ENCODE measurements around the gene DLX2.
A peak's percentile ranks its signal among the peaks of the same experiment; 100 is the strongest.

Gene DLX2

DNA sequence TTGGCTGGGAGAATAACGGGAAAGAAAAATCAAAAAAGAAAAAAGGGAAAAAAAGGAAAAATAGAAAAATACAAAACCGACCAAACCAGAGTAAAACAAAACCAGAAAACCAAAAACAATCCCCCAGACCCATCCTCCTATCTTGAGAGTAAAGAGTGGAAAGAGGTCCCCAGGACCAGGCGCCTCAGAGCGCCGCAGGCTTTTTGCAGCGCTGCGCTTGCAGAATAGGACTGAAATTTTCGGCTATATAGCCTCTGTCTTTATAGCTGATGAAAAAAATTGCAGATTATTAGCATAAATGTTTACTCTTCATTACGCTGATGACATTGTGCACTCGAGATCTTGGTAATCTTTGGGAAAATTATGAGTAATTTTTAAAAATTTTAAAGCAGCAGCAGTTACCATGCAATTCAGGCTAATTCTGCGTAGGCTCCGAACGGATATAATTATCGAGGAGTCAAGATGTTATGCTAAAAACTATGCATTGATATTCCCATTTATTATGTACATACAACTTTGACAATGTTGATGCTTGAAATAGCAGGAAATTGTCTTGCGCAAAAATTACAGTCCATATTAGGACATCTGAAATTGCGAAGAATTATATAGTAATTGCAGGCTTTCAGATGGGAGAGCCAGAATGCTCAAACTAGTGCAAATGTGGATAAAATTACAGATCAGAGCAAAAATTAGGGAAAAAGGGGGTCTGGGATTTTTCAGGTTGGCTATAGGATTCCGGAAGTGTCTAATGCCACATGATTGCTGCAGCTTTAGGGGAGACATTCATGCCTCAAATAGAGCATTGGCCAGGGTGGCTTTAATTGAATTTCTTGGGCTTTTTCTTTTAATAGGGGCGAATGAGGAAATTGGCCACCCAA lies 9.0 kb downstream of the DLX2 start:
- DNase-seq = no peak

DNA sequence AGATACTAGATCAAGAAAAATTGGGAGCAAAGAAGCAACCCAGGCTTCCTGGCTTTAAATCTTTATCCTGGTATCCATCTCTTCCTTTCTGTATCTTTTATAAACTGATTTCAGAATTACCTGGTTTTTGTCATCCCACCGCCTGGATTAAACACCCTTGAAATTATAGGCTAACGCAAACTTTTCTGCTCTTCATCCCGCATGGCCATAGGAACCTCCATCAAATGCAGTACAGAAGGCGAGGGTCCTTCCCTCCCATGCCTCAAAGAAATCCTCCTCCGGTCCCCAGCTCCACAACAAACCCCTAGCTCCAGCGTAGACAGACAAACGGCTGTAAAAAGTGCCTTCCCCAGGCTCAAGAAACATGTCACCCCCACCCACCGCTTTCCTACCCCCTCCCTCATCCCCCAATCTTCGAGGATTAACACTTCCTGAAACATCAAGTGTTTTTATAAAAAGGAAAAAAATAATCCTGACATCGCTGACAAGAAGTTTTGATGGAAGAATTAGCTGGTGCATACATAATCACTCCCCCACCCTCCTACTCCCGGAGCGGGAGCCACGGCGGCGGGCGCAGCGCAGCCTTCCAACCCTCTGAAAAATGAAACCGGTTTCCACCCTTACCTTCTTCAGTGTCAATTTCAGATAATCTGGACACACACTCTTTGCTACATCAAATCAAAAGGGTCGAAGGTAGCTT lies 9.8 kb downstream of the DLX2 start:
- DNase-seq = no peak

DNA sequence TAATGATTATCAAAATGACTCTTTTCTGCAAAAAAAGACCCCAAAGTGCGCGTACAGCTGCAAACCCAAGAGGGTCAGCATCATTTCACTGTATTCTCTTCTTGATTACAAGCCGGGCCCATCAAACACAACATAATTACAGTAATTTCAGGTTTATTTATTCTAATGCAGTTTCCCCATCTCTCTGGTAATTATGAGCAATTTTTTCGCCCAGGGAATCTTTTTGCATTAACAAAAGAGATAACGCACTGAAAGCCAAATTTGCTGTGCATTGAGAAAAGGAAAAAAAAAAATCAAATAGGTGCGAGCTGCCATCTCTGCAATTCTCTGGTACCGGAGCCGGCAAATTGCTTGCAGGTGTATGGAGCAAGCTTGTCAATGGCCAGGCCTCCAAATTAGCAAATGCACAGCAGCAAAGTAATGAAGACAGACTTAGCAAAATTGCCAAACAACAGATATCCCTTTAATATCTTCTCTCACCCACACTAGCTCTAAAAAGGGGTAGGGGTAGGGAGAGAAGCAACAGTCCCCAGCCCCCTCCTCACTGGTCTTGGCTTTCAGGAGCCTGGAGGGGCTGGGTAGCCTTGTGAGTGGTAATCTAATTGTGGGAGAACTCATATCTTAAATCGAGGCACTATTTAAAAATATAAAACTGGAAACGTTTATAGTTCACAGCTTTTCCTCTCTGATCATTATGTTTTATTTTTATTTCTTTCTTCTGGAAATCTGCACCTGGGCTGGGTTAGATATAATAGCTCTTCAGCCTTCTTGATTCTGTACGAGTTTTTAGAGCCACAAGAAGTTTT lies 10.7 kb downstream of the DLX2 start:
- no peak for DNase-seq

DNA sequence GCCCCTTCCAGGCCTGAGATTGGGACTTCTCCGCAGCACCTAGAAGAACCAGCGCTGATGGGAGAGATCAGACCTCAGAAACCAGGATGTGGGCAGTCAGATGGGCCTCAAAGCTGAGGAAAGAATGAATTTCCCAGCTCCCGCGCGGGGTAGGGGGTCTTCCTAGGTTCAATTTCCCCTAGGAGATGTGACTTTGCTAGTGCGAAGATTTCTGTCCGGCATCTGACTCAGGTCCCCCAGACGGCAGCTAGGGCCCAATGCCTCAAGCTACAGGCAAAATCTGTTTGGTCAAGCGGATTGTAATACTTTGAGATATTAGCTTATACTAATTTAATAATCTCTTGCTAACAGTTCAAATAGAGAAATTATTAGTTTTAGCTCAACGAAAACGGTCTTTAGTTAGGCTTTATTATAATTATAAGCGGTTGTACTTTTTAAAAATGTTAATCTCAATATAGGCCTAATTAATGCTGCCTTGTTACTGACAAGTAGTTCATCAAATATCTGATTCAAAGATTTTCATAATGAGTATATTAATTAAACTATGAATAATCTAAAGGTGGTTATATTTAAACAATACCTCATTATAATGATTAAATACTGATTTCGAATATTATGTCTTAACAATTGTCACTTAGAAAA lies 11.6 kb downstream of the DLX2 start:
- DNase-seq = no peak

DNA sequence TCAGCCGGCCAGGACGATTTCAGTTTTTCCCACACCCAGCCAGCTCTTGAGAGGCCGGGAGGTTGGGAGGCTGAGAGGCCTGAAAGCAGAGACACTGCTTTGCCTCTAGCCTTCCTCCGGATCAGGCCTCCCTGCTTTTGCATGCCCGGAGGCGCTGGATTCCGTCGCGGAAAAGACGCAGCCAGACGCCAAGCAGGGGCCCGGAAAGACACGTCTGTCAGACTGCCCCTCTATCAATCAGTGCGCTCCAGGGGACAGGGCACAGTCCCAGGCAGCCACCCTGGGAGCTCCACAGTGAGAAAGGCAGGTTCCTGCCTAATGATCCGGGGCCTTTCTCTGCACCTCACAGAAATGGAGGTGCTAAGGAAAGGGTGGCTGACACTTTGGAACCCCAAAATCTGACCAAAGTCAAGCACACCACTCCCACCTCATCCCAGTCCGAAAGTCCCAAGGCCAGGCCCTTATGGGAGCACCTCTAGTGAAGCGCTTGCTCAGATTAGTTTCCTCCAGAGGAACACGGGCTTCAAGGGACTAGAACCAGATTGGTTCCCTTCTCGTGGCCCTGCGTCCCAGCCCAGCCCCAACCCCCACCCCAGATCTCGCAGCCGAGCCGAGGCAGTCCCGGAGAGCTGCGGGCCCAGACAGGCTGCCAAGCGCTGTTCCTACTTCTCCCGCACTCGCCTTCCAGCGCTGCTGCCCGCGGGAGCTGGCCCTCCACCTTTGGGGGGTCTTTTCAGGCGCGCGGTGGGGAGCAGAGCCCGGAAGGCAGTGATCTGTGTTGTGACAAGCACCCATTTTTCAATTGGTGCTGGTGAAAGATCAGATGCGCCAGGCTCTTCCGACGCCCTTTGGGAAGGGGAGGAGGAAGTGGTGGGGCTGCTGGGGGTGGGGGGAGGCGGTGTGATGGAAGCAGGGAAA lies 12.4 kb downstream of the DLX2 start:
- DNase-seq = no peak

DNA sequence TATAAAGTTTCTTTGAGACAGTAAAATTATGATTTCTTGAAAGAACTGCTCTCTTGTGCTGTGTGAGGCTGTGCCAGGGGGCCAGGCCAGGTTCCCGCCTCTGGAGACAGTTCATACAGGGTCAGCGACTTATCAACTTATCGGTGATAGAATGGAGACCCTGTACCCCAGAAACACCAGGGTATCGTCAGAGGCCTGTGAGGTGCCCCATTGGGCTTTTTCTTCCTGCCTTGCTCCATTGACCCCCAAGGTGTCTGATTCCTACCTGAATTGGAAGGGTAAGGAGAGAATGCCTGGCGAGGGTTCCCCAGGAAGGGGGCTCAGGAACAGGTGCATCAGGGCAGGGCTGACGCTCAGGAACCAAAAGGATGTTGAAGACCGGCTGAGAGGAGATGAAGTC lies 13.1 kb downstream of the DLX2 start:
- no peak for DNase-seq

DNA sequence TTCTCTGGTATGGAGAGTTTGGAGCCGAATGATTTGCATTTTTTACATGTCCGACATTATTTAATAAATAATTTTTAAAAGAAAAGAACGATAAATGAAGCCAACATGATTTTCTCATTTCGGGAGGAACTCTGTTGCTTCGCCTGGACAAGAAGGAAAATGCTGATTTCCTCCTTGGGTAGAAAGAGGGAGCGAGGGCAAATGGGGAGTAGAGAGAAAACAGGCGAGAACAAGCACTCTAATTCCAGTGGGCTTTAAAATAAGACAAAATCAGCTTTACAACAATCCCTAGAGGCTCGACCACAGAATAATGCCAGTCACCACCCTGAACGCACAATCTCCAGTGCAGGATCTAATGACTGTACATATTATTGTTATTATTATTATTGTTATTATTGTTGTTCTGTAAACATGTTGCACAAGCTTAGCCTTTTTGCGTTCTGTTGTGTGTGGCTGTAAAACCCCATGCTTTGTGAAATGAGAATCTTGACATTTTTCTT lies 13.6 kb downstream of the DLX2 start:
- no peak for DNase-seq

DNA sequence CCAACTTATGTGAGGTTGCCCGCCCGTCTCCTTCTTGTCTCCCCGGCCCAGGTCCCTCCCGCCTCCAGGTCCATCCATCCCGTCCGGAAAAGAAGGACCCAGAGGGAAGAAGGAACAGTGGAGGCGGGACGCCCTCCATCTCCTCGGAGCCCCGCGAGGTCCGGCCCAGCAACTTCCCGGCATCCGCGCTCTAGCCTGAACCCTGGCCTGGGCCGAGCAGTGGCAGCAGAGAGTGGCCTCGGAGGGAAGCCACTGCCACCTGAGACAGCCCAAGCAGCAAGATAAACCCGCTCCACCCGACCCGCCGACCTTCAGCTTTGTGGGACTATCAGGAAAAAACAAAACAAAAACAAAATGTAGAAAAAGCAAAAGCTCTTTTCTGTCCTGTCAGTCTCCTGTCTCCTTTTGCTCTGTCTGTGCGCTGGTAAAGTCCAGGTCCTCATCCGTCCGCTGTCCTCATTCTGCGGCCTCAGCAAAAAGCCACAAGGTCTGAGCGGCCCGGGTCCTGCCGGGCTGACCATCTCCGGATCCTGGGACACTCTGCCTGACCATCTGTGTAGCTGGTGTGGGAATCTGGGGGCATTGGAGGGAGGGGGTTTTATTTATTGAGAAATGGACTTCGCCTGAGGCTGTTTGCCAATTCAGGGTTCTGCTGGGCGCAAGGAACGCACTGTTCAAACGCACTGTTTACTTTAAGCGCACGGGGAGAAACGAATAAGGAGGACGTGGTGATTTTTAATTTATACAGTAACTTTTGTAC lies 14.3 kb downstream of the DLX2 start:
- no peak for DNase-seq

DNA sequence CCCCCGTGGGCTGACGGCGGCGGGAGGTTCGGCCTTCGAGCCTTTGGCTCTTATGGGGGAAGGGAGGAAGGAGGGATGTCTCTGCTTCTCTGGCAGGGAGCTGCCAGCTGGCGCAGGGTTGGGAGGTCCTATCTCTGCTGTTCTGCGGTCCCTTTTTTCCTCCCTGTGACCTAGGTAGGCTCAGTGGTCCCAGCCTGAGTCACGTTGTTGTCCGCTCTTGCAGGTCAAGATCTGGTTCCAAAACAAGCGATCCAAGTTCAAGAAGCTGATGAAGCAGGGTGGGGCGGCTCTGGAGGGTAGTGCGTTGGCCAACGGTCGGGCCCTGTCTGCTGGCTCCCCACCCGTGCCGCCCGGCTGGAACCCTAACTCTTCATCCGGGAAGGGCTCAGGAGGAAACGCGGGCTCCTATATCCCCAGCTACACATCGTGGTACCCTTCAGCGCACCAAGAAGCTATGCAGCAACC lies 14.9 kb downstream of the DLX2 start:
- DNase-seq = no peak

DNA sequence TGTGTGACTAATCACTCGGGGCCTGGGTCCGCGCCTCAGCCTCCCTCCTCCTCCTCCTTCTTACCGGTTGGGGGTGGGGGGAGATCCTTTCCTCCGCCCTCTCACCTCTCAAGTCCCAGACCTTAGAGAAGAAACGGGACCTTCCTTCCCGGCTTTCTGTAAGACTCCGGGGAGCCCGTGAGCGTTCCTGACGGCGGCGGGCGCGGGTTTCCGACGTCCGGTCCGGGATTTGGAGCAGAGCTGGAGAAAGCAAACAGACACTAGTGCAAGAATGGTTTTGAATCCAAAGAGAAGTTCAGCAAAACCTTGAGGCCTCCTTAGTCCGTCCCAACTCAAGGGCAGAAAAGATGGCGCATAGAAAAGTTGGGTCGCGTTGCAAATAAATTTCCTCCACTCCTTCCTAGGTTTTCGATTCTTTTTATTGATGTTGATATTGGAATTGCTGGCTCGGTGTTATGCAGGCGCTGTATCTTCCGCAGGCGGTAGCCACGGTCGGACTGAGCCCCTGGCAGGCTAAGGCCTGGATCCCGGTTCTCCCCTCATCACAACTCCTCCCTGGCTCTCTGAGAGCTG lies 15.4 kb downstream of the DLX2 start:
- no peak for DNase-seq

DNA sequence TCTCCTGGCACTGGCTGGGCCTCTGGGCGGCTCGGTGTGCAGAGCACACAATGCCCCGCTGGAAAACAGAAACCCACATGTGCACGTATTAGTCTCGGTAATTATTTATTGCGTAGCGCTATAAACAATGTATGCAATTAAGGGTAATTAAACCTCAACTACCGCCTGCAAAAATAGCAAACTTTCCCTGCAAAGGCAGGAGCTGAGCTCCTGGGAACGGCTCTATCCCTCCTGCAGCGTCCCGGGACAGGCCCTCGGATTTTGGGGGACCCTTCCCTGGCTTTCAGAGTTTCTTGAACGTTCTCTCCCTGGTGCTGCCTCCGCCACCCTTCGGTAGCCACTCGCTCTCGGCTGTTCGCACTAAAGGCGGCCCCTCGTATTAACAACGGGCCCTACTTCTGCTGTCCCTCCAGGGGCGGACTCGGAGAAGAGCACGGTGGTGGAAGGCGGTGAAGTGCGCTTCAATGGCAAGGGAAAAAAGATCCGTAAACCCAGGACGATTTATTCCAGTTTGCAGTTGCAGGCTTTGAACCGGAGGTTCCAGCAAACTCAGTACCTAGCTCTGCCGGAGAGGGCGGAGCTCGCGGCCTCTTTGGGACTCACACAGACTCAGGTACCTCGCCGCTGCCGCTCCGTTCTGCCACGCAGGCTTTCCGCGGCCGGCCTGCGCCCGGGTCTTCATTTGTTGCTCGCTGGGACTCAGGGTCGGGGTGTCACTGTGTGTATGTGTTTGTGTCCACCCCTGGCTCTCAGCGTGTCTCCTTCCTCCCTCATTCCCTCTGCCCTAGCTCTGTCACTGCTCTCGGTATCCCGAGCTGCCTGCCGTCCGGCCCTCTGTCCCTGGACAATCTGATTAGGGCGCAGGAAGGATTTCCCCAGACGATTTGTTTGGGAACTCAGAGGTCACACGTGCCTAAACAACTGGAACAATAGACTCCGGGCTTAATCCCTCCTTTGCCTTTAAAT lies 16.2 kb downstream of the DLX2 start:
- peak; percentile 61 for DNase-seq

DNA sequence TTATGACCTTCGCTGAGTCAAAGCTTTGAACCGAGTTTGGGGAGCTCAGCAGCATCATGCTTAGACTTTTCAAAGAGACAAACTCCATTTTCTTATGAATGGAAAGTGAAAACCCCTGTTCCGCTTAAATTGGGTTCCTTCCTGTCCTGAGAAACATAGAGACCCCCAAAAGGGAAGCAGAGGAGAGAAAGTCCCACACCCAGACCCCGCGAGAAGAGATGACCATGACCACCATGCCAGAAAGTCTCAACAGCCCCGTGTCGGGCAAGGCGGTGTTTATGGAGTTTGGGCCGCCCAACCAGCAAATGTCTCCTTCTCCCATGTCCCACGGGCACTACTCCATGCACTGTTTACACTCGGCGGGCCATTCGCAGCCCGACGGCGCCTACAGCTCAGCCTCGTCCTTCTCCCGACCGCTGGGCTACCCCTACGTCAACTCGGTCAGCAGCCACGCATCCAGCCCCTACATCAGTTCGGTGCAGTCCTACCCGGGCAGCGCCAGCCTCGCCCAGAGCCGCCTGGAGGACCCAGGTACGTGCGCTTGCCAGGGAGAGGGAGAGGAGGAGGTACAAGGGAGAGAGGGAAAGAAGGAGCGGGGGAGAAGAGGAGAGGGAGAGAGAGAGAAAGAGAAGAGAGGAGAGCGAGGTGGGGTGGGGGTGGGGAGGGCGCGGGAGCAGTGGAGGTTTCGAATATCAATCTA lies 17.1 kb downstream of the DLX2 start, which contains the start of gene DLX1:
Gene DLX1 (plus strand): TSS at position 48 of the 700 bp plus-strand sequence. CDS start 171 bp downstream, at position 219.
- no peak for DNase-seq

DNA sequence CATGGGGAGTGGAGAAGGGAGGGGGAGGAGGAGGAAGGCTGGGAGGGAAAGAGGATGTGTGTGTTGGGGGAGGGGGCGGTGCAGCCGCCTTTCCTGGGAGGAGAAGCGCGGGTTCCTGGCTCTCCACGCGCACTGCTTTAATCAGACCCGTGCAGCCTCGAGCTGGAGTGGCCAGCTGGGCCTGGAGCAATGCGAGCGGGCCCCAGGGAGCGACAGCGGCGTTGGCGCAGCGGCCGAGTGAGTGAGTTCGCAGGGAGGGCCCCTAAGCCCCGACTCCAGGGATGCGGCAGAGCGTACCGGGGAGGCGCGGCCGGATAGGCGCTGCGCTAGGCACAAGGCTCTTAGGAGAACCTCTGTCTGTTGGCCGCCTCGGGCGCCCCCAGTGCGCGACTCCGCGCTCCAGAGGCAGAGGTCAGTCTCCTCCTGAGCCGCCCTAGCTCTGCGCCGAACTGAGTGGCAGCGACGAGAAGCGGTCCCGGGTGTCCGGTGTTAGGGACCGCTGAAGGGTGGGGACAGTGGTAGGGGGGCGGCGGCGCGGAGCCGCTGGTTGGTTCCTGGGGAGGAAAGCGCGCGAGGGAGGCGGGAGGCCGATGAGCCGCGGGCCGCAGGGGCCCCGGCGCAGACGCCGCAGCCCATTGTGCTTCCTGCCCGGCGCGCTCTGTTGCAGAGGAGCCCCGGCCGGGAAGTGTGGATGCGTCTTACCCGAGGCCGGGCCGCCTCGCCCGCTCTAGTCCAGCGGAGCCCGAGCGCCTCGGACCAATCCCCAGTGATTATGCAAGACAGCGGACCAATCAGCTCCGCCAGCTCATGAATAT lies 17.8 kb downstream of the DLX2 start:
- peak; percentile 47 for DNase-seq

DNA sequence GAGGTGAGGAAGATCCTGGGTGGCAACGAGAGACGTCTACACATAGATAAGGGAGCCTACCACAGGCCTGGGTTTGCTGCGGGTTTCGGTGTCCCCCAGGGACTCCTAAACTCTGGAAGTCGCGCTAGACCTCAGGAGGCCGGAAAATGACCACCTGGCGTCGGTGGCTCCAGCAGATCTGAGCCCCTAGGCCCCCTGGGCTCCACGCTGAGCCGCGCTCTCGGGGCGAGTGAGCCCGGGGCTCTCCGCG lies 18.4 kb downstream of the DLX2 start:
- DNase-seq = no peak

DNA sequence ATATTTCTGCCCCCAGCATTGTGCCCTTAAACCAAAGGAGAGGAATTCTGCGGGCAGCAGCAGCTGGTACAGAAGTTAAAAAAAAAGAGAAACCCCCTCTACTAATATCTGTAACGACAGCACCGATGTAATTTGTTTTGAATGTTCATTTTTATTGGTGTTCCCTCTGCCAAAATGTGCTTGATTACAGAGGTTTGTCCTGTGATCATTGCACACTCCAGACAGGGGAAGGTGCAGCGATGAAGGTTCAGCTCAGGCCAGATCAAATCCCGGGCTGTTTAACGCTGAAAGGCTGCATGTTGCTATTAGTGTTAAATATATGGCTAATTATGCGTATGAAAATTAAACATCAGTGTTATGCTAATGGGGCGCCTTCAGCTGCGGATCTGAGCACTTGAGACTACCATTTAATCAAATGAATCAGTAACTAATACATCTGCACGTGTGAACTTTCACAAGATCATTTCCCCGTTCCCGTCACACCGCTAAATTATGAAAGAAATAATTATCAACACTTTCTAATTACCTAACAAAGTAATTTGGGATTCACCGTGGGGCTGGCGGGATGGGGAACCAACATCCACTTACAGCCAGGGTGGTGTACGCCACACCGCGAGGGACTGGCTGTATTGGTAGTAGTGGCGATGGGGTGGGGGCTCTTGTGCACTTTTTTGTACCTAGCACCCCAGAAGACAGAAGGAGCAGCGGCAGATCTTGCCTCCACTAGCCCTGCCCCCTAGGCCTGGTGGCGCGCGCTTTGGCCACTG lies 18.9 kb downstream of the DLX2 start:
- no peak for DNase-seq

DNA sequence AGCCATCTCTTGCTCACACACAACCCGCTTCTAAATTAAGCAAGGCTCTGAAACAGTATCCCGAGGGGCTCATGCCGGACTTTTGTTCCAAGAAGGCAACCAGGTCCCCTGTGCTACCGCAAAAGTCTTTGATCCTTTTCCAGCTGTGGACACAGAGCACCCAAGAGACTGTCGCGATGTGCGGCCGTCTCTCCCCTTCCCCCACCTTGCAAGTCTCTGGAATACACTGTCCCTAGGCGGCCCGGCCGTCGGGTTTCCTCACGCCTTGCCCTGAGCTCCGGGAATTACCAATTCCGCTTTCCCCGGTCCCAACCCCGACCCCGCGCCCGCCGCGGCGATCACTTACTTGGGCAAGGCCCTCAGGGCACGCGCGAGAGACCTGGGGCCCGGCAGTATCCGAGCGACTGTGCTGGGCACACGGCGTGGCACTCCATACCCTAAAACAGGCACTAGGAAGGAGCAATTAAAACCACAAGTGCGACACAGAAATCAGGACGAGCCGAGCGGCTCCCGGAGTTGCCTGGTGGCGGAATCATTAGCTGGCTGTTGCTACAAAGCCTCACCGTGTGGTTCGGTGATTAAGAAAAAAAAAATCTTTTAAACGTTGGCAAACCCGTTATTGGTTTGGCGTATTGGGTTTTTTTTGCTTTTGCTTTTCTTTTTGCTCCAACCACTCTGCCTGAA lies 19.6 kb downstream of the DLX2 start:
- DNase-seq = no peak

All from central memory CD4-positive, alpha-beta T cell (primary cell).